Measurements from ENCODE around the gene GMPPA.

The GMPPA gene

DNA sequence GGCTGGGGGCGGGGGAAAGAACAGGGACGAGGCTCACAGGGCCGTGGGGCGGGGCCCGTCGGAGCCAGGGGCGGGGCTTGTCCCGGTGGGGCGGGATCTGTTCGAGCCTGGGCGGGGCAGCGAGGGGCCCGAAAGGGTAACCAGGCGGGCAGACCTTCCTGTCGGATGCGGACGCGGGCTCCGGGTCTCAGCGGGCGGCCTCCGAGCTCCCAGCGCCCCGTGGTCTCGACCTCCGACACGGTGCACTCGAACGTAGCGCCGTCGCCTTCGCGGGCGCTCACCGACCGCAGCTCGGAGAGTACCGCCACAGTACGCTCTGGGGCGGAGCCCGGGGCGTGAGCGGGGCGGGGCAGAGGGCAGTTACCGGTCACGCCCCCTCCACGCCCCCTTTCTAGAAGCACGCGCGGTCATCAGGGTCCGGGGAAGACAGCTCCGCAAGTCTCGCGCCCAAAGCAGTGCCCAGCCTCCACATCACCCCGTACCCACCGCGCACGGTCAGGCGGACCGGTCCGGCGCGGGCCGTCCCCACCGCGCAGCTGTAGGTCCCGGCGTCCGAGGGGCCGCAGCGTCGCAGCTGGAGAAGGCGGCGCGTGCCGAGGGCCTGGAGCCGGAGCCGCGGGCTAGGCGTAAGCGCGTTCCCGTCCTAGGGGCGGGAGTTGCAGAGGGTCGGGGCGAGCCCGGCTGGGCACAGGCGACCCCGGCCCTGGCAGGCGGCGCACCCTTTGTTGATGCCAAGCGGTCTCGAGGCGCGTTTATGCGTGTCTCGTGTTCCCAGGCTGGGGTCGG is 53.9 kb downstream of the GMPPA start:
- in situ Hi-C loops (cut with MboI; ENCODE audit: low sequenced_read_pairs) = no loop called here

DNA sequence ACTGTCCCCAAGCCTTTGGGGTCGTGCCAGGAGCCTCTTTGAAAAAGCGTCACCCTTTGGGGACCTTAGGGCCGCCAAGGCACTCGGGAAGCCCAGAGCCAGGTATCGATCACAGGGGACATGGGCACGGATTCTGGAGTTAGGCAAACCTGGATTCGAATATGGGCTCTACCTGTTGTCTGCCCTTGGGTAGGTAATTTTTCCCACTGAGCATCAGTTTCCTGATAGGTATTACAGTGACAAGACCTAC is 54.4 kb downstream of the GMPPA start:
- in situ Hi-C loops (cut with MboI; ENCODE audit: low sequenced_read_pairs) = no loop called here

DNA sequence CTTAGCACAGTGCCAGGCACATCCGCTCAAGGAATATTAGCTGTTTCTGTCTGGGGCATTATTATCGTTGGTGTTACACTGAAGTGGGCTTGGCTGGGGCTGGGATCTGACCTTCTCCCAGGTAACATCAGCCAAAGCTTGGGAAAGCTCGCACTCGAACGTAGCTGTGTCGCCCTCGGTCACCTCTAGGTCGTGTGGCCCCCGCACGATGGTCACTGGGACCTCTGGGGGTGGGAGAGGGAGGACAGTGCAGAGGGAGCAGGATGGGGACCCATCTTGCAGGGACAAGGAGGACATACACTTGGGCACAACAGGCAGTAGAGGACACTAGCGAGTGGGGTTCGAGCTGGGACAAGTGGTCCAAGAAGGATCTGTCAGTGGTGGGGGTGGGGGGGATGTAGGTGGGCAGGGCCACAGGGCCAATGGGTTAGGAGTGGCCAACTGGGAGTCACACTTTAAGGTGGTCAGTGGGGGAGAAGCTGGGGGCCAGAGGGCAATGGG is 54.8 kb downstream of the GMPPA start:
- in situ Hi-C loops (cut with MboI; ENCODE audit: low sequenced_read_pairs) = no loop called here

DNA sequence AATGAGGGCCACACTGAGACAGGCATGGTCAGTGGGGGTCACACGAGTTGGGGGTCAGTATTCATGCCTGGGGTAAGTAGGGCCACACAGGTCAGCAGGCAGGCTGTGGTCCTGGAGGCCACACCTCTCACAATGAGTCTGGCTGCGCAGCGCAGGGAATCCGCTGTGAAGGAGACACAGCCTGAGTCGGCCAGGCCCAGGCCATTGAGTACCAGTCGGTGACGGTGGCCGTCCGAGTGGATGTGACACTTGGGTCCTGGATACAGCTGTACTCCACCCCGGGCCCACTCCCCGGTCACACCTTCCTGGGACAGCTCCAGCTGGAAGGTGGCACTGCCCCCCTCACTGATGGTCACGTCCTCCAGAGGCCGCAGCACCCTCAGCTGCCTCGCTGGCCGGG is 55.7 kb downstream of the GMPPA start:
- in situ Hi-C loops (cut with MboI; ENCODE audit: low sequenced_read_pairs) = no loop called here

DNA sequence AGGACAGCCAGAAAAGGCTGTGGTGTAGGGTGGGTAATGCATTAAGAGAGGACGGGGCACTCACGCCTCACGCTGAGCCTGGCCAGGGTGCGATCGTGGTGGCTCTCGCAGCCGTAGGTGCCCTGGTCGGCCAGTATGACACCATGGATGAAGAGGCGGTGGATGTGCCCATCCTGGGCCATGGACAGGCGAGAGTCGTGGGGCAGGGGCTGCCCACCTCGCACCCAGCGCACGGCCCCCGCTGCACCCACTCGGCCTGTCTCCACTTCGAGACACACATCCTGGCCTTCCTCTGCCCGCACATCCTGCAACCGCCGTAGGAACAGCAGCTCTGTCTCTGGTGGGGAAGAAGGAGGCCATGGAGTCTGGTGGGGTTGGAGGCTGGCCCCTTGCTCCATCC is 57.3 kb downstream of the GMPPA start:
- in situ Hi-C loops (cut with MboI; ENCODE audit: low sequenced_read_pairs) = no loop called here

DNA sequence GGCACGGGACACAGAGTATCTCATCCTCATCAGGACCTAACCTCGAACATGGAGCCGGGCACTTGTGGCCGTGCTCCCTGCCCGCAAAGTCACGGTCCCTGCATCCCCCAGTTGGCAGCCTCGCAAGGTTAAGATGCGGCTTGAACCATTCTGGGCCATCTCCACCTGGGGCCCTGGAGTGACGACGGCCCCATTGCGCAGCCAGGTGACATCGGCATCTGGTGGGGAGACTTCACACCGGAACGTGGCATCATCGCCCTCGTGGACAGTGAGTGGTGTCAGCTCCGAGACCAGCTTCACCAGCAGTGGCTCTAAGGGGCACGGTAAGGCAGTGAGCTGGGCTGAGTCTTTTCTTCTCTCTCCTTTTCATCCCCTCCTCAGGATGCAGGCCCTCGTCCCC is 57.7 kb downstream of the GMPPA start:
- in situ Hi-C loops (cut with MboI; ENCODE audit: low sequenced_read_pairs) = no loop called here

Measured in hTERT RPE-1 (cell line).